Kidney tubule cell (primary cell): ENCODE measurements around the gene H2AZ1.
"Not testable (repeated sequence)": the region's sequence is repeated elsewhere in the genome, so short reads cannot be mapped to it uniquely, and the experiment has no call there.

ENCODE experiments used
- DNase-seq: peaks from one replicate; pipeline ENCODE4 v3.0.0-alpha.2; 2018; ENCODE audit warnings: low spot score

The H2AZ1 gene

DNA sequence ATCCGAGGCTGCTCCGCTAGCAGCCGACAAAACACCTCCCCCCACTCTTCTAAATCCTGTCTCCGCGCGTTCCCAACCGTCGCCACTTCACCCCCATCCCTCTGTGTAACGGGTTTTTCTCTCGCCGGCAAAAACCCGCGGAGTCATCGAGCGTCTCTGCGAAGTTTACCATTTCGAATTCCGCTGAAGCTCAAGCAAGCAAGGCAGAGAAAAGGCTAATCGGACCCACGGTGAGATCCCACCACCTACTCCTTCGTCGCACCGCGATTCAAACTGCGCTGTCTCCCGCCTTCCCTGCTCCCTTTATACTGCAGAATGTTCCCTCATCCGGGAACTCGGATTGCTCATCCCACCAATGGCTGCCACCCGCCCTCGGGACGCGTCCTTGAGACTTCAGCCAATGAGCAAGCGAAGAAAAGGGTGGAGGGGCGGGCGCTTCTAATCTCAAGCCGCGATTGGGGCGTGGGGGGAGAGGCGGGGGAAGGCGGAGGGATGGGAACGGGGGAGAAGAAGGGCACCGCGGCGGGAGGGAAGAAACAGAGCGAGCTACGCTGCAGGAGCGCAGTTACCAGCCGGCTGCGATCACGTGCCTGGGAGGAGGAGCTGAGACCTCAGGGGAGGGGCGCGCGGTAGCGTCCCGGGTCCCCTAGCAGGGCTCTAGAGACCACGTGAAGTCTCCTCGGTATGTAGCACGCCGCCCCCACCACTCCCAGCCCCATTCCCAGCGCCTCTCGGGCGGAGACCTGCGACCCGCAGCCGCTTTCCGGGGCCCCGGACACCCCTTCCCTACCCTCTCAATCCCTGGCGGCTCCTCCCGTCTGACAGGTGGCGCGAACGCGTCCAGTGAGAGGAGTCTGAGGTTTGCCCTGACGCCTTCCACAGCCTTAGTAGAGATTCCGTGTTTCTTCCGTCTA lies at the start of gene H2AZ1:
H2AZ1 (minus strand) TSS at position 277 of the 914 bp plus-strand sequence; CDS start at position 172, 105 bp downstream.
- peak; percentile 99 for DNase-seq

DNA sequence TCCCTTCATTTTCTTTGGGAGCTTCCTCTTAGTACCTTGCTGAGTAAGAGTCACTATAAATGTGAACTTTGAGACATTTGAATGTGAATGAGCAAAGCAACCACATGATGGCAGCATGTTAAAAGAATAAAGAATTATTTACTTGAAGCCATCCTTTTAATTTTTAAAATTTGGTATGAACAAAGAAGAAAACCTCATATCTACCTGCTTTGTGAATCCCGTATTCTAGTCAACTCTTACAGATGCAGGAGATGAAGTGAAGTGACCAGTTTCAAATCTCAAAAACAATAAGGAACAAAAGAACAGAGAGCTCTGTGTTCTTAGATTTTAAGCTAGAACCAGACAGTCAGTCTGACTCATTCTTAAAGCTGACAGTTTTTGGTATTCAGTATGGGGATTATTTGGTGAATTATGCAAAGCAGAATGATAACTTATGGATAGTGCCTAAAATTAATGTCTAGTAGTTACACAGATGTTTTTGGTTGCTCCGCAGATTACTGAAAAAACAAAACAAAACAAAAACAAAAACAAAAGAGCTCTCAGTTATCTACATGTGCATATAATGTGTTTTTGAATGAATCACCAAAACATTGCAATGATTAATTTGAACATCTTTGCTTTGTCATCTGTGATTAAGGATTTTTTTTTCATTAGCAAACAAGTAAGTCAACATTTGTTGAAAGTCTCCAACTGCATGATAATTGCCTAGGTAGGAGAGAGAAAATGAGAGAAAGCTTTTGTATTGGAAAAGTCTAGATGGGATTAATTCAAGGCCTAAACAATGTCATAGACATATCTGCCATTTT lies 48.2 kb upstream of the H2AZ1 start:
- DNase-seq: peak; percentile 69

DNA sequence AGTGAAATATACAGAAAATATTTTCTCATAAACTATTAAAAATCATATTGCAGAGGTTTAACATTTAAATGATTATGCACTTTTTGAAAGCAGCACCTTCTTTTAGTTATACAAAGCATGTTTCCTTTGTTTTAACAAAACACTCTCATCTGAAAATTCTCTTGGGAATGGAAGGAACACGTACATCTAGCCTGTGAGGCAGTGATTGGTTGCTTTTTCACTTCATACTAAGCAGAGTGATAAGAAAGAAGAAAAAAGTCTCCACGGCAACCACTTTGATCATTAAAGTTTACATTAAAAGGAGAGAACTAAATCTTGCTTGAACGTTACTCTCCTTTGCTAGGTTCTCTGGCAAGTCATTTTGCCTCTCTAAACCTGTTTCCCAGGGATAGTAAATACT lies 41.7 kb upstream of the H2AZ1 start:
- no peak for DNase-seq

DNA sequence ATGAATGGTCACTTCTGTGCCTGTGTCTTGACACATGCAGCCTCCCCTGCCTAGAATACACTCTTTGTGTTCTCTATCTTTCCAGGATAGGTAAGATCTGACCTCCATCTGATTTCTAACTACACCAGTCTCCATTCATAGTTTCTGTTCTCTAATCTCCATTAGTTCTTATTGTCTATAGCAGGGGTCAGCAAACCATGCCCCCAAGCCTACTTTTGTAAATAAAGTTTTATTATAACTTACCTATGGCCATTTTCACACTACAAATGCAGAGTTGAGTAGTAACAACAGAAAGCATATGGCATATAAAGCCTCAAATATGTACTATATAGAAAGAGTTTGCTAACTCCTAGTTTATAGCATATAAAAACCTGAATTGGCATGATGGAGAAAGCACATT lies 37.6 kb upstream of the H2AZ1 start:
- no peak for DNase-seq

DNA sequence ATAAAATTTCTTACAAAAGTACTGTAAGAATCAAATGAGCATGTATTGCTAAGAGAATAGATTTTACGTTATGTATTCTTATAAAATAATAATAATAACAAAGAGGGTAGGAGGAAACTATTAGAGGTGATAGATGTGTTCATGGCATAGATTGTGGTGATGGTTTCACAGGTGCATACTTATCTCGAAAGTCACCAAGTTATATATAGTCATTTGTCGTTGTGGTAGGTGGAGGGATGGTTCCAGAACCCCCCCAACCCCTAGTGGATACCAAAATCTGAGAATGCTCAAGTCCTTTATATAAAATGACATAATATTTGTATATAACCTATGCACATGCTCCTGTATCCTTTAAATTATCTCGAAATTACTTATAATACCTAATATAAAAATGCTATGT lies 36.7 kb upstream of the H2AZ1 start:
- DNase-seq: no peak

DNA sequence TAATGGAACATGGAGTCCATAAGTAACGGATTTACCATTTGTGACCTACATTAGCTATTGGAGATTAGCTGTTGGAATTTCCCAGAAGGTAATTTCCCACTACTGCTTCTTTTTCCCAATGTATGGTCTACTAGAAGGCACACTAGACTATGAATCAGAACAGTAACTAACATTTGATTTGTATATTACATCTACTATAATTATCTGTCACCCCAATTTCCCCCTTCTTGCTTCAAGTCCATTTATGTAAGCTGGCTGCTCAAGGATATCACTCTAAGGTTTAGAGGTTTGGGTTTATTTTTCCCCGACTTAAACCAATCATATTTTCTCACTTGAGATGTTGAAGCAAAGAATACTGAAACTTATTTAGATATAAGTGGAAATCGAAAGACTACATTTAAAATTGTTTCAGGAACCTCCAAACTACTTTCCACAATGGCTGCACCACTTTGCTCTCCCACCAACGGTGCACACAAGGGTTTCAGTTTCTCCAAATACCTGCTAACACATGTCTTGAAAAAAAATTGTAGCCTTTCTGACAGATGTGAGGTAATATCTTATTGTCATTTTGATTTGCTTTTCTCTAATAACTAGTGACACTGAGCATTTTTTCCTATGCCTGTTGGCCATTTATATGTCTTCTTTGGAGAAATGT lies 33.3 kb upstream of the H2AZ1 start:
- DNase-seq: no peak

DNA sequence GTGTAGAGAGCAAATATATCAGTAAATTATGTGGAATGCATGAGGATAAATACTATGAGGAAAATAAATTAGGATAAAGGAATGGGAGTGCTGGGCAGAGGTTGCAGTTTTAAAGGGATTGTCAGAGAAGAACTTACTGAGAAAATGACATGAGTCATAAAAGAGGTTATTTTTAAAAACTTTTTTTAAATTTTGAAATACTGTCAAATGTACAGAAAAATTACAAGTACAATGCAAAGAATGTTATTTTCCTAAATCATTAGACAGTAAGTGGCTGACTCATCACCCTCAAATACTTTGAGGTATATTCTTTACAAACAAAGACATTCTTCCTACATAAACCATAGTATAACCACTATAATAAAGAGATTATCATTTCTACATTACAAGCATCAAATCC lies 29.8 kb upstream of the H2AZ1 start:
- DNase-seq: no peak

DNA sequence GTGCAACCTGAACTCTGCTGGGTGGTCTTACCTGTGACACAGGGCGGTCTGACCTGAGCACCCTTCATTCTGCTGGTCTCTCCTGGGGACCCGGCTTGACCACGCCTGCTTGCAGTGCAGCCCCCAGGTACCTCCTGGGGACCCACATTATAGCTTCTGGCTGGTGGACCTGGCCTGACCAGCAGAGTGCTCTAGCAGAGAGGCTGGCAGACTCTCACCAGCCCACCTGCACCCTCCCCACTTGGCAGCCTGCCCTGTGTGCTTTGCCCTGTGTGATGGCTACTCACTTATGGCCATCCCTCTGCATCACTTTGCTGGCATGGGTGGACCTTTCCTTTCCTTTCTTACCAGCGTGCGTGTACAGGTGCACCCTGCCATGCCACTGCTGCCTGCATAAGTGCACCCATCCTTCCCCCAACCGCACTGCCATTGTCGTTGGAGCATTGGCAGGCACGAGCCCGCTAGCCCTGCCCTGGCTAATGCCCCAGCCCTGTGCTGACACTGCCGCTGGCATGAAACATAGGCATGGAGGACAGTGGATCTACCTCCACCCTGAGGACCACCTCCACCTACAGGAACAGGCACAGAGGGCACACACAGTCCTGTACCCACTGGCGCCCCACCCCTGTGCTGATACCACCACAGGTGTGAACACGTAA lies 21.5 kb upstream of the H2AZ1 start:
- no peak for DNase-seq

DNA sequence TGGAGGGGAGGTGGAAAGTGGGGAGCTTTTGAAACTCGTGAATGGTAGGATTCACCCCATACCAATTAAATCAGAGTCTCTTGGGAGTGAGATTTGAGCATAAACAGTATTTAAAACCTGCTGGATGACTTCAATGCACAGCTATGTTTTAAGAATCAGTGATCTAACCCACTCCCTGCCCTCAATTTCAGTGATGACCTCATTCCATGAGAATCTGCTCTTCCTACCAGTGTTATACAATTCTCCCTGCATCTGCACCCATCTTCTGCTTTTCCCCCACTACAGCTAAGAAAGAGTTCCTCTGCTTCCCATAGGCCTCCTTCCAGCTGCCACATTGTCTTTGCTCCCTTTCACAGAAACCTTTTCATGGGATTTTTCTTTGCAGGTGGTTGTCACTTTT lies 18.3 kb upstream of the H2AZ1 start:
- DNase-seq: peak; percentile 84

DNA sequence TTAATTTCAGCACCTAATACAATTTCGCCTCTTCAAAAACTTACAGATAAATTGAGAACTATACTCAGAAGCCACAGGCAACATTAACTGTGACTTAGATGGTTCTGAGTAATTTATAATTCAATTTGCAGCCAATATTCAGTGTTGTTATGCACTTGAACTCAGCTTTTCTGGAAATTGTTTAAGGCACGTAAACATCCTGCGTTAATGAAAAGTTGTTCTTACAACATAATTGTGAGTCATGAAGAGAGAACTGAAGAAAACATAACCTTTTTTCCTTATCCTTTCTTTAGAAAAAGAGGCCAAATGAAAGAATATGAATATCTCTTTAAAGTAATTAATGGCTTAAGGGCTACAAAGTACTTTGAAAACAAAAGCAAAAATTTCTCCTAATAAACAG lies 16.6 kb upstream of the H2AZ1 start:
- no peak for DNase-seq

DNA sequence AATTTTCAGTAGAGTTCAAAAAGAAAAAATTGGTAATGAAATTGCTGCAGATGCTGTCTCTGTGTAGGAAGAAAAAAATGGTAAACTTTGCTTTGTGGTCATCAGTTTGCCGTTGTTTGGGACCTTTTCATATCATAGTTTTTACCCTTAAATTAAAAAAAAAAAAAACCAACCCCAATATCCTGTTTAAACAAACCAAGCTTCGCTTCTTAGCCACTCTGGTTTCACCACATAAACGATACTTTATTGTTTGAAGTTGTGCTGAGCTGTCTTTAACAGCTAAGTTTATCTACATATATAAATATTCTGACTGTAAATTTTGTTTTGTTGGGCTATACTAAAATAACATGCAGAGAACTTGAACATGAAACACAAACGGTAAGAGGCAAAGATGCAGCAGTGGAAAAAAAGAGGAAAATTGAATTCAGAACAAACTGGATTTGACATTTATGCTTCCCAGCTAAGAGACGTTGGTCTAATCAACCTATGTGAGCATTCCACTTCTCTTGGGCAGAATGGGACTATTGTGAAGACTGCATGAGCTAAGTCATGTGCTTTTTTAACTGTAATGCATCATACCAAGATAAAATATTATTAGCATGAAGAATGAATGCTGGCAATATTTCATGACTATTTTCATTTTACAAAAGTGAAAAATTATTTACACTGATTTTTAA lies 15.7 kb upstream of the H2AZ1 start:
- no peak for DNase-seq

DNA sequence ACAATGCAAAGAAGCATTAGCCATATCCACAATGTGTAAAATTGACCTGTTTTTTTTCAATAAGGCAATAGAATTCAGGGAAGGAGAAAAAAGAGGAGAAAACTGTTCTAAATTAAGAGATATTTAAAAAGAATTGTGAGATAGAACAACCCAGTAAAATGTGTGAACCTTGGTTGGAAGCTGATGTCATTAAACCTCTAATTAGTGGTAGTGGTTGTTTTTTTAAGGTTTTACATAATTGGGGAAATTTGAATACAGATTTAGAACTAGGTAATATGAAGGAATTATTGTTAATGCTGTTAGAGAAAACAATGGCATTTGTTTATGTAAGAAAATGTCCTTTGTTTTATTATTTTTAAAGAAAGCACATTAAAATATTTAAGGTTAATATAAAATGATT lies 15.1 kb upstream of the H2AZ1 start:
- DNase-seq: no peak

DNA sequence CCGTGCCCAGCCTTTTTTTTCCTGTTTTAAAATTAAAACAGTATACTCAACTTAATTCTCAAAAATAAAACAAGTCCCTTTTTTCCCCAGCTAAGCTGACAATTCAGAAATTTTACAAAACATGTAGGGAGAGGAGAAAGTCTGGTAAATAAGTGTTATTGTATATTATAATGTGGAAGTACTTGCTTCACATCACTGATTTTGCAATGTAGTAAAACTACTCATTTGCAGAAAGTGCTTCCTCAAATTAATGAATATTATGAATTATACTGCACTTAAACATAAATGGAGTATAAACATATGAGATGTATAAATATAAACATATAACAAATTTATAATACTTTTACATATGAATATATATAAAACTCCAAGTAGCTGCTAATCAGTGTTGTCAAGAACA lies 11.6 kb upstream of the H2AZ1 start:
- no peak for DNase-seq

DNA sequence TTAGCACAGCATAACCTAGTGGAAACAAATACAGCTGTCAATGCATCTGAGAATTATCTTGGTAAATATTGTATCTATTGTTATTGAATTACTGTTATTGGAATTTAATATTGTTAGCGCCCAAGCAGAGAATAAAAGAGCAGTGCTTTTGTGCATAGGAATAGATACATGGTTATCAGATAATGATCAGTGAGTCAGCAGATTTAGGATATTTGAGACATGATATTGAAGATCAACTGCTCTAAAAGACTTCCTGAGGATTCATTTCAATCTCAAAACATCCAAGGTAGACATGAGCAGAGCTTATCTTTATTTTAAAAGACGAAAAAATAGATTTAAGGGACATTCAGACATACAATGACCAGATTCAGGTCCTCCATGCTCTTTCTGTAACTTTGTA lies 10.6 kb upstream of the H2AZ1 start:
- no peak for DNase-seq

DNA sequence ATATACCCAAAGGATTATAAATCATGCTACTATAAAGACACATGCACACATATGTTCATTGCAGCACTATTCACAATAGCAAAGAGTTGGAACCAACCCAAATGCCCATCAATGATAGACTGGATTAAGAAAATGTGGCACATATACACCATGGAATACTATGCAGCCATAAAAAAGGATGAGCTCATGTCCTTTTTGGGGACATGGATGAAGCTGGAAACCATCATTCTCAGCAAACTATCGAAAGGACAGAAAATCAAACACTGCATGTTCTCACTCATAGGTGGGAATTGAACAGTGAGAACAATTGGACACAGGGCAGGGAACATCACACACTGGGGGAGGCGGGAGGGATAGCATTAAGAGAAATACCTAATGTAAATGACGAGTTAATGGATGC lies 8.1 kb upstream of the H2AZ1 start:
- DNase-seq: not testable (repeated sequence)

DNA sequence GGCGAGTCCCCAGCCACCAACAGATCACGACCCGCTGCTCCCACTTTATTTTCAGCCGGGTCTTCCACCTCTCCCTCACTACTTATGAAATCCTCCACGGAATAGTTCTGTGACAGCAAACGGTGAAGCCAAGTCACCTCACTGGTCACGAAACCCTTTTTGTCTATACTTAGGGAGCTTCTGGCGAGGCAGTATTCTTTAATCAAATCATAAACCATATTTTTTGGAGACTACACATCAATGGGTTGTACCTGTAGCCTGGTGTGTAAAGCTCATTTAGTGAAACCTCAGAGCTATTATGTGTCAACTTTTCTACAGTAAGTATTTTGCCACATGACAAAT lies 809 bp upstream of the H2AZ1 start:
- no peak for DNase-seq

DNA sequence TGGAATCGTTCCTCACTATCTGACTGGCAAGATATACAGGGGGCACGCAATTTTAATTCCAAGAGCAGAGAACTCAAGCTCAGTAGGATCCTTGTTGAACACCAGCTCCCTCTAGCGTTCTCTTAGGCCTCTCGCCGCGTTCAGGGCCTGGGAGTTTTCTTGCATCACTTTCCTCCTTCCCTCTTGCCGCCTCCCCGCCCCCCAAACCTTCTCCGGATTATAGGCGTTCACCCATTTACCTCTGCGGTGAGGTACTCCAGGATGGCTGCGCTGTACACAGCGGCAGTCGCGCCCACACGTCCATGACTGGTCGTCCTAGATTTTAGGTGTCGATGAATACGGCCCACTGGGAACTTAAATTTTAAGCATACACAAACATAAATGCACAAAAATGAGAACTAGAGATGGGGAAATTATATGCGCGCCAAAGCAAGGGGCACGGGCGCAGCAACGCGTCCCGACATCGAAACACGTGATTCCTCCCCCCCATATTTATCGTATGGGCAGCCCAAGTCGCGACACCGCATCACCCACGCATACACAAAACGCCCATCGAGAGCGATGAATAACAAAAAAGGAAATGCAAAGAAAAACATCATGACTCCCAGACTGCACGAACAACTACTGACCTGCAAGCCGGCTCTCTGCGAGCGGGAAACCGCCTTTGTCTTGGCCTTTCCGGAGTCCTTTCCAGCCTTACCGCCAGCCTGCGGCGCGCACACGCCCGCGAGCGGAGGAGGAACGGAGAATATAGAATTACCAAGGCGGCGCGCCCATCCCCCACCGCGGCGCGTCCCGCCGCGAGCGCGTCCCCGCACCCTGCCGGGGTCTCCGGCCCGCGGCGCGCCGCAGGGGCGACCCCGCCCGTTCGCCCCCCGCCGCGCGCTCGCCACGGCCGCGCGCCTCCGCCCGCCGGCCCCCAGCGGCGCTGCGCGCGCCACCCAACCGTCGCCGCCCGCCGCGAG lies 759 bp downstream of the H2AZ1 start:
- peak; percentile 94 for DNase-seq

DNA sequence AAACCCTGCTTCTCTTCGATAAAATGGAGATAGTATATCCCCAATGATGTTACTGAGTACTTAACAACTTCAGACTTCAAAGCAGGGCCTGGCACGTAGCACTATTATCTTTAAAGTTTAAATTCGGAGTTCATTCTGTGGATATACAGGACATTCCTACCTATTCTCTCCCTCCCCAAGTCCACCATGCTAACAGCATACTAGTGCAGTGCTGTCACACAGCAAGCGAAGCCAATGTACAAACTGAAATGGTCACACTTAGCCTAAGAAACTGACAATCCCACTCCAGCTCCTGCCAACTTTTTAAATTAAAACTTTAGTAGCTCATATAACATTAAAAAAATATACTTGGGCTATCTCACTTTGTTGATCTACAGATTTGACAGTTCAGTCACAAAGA lies 2.5 kb downstream of the H2AZ1 start:
- no peak for DNase-seq

DNA sequence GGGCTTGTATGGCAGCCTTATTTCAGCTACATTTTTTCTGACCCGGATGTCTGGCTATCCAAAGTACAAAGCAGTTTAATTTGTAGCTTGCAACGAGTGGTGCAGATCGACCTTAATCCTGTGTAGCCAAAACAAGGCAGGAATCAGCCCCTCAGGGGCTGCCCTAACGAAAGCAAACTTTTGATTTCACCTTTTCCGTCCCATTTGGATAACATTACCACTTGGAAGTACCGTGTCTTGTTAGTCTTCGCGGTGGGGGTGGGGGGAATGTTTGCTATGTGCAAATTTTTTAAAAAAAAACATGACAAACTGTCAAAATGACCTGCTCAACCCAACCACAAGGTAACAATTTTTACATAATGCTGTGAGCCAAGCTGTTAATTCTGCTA lies 2.9 kb downstream of the H2AZ1 start:
- DNase-seq: no peak

DNA sequence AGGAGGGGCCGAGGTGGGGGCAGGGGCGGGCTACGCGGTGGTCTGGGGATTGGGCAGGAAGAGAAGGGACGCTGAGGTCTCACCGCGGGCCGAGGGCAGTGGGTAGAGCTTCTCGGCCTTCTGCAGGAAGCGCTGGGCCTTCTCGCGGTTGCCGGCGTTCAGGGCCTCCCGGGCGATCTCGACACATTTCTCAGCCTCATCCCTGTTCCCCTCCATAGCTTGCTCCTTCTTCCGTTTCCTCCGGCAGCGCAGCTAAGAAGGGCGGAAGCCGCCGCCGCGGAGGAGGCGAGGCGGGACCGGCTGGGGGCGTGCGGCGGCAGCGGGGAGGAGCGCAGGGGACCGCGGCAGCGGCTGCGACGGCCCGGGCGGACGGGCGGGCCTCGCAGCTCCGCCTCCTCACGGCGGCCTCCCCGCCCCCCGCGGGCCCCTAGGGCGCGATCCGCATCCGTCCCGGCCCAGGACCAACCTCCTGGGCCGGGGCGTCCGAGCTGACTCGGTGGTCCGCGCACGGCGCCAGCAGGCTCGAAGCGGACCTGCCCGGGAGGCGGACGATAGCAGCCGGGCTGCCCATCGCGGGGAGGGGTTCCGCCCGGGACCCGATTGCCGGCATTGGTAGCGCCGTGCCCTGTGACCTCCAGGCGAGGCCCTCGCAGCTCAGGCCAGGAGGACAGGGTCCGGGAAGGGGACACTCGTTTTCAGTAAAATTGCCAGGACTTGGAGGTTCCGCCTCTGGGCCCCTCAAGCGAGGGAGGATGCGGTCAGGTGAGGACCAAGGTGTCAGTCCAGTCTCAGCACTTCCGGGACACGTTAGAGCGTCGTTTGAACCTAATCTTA lies 3.5 kb downstream of the H2AZ1 start, which contains the start of gene DNAJB14:
DNAJB14 (minus strand) TSS at position 263 of the 834 bp plus-strand sequence; CDS start at position 216, 47 bp downstream.
- peak; percentile 88 for DNase-seq
